ENCODE results near the gene MROH9. TPM values are rescaled to one million over a fixed set of nuclear protein-coding genes. Genes with fewer than 3 reads are reported as not detected.

The MROH9 gene
- polyA plus RNA-seq, 1 donor (not counting 4 experiments of a cell fraction or from before 2014, with no cell fraction given) = 0.04 TPM

DNA sequence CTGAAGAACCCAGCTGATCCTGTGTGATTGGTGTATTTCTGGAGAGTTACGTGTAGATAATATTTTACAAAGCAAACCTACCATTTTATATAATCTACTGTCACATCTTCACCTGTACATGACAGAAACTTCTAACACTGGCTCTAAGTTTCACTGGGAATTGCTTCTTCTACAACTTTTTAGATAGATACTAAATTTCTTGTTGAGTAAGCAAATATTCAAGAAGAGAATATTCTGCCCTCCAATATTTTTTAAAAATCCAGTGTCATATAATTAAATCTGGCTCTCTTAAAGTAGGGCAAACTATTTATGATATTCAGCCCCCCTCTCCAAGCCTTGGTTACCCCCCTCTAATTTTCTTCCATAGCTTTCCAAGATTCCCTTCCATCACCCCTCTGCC is 50.1 kb downstream of the MROH9 start:
- Histone ChIP-seq H3K27ac (ENCODE audit: control insufficient read depth, insufficient read depth, low read length) (no peak overlapping the region), H4K20me1 (ENCODE audit: control insufficient read depth, extremely low read depth, insufficient read depth, low read length) (no peaks in the 10 kb centered on the region), H3K4me2 (ENCODE audit: control insufficient read depth, extremely low read depth, insufficient read depth, low read depth, low read length) (no peak overlapping the region), H3K27me3 (ENCODE audit: control insufficient read depth, extremely low read depth, insufficient read depth, low read length) (no peaks in the 10 kb centered on the region), H2AFZ (ENCODE audit: control insufficient read depth, low read length) (no peak overlapping the region), H3K36me3 (ENCODE audit: control insufficient read depth in 2 of 2, extremely low read depth in 1 of 2, insufficient read depth in 2 of 2, low read length in 2 of 2) (no peaks in the 10 kb centered on the region), H3K9me1 (ENCODE audit: control insufficient read depth, extremely low read depth, insufficient read depth, low read length) (no peaks in the 10 kb centered on the region), H3K4me3 (ENCODE audit: control insufficient read depth in 2 of 3, extremely low read depth in 1 of 3, insufficient read depth in 2 of 3, low read depth in 1 of 3, low read length in 3 of 3) (no peak overlapping the region), H3K9ac (ENCODE audit: control insufficient read depth, extremely low read depth, insufficient read depth, low read length) (no peak overlapping the region), H3K79me2 (ENCODE audit: control insufficient read depth, insufficient read depth, low read length) (no peaks in the 10 kb centered on the region), H3K4me1 (ENCODE audit: control insufficient read depth, extremely low read depth, insufficient read depth, low read length) (no peaks in the 10 kb centered on the region), H3K9me3 (ENCODE audit: control insufficient read depth, low read depth, low read length) (no peaks in the 10 kb centered on the region)
- no peak for DNase-seq (ENCODE audit: low read depth, low spot score)
- no peak for FAIRE-seq
- TF ChIP-seq EZH2 (IDR thresholded peaks at IDR 0.05; ENCODE audit: low read length) (no peak), CTCF (optimal IDR thresholded peaks at IDR 0.05 in 1 of 3, IDR thresholded peaks at IDR 0.05 in 1 of 3, conservative IDR thresholded peaks at IDR 0.05 in 1 of 3; ENCODE audit: extremely low read depth in 1 of 3, insufficient read depth in 2 of 3, low read length in 3 of 3) (no peak)
- dilution Hi-C loops (cut with MboI; ENCODE audit: extremely low pct_ligation_motif_present, low sequenced_read_pairs) = no loop called here

GRCh38 chr1:170986901-170987300 is 51.6 kb downstream of the MROH9 start:
- FAIRE-seq (no peak), DNase-seq (ENCODE audit: low read depth, low spot score) (no peak)
- no peak overlapping the region for H3K9ac ChIP-seq (ENCODE audit: control insufficient read depth, extremely low read depth, insufficient read depth, low read length)
- dilution Hi-C loops (cut with MboI; ENCODE audit: extremely low pct_ligation_motif_present, low sequenced_read_pairs) = no loop called here
- H3K4me3 ChIP-seq (ENCODE audit: control insufficient read depth in 2 of 3, extremely low read depth in 1 of 3, insufficient read depth in 2 of 3, low read depth in 1 of 3, low read length in 3 of 3) = no peak overlapping the region
- H4K20me1 ChIP-seq (ENCODE audit: control insufficient read depth, extremely low read depth, insufficient read depth, low read length) = no peaks in the 10 kb centered on the region
- H3K4me1 ChIP-seq (ENCODE audit: control insufficient read depth, extremely low read depth, insufficient read depth, low read length) = no peaks in the 10 kb centered on the region
- no peaks in the 10 kb centered on the region for H3K9me1 ChIP-seq (ENCODE audit: control insufficient read depth, extremely low read depth, insufficient read depth, low read length)
- no peaks in the 10 kb centered on the region for H3K36me3 ChIP-seq (ENCODE audit: control insufficient read depth in 2 of 2, extremely low read depth in 1 of 2, insufficient read depth in 2 of 2, low read length in 2 of 2)
- H3K4me2 ChIP-seq (ENCODE audit: control insufficient read depth, extremely low read depth, insufficient read depth, low read depth, low read length) = no peak overlapping the region
- H2AFZ ChIP-seq (ENCODE audit: control insufficient read depth, low read length) = no peak overlapping the region
- no peak overlapping the region for H3K27ac ChIP-seq (ENCODE audit: control insufficient read depth, insufficient read depth, low read length)
- no peaks in the 10 kb centered on the region for H3K9me3 ChIP-seq (ENCODE audit: control insufficient read depth, low read depth, low read length)
- no peak for TF ChIP-seq CTCF (optimal IDR thresholded peaks at IDR 0.05 in 1 of 3, IDR thresholded peaks at IDR 0.05 in 1 of 3, conservative IDR thresholded peaks at IDR 0.05 in 1 of 3; ENCODE audit: extremely low read depth in 1 of 3, insufficient read depth in 2 of 3, low read length in 3 of 3)
- TF ChIP-seq EZH2 (IDR thresholded peaks at IDR 0.05; ENCODE audit: low read length) = no peak
- H3K27me3 ChIP-seq (ENCODE audit: control insufficient read depth, extremely low read depth, insufficient read depth, low read length) = no peaks in the 10 kb centered on the region
- no peaks in the 10 kb centered on the region for H3K79me2 ChIP-seq (ENCODE audit: control insufficient read depth, insufficient read depth, low read length)
